GM18858 (cell line): Measurements from ENCODE around the gene ITGB3.

Source experiments
- ATAC-seq: cut with Tn5 transposase; IDR thresholded peaks from one replicate; pipeline ENCODE4 v1.9.1; 2021; ENCODE audit not compliant: unreplicated experiment

ITGB3 gene

GRCh38 chr17:47274319-47275069 is 20.9 kb downstream of the ITGB3 start:
- ATAC-seq = no peak

- ATAC-seq = no peak
Measured at GRCh38 chr17:47275245-47275984, 21.8 kb downstream of the ITGB3 start.

- ATAC-seq = no peak
Measured at GRCh38 chr17:47276444-47276843, 22.8 kb downstream of the ITGB3 start.

- no peak for ATAC-seq
Measured at GRCh38 chr17:47276868-47277267, 23.2 kb downstream of the ITGB3 start.

GRCh38 chr17:47277921-47278320 is 24.3 kb downstream of the ITGB3 start:
- ATAC-seq = no peak

GRCh38 chr17:47278561-47278960 is 24.9 kb downstream of the ITGB3 start:
- ATAC-seq = no peak

DNA sequence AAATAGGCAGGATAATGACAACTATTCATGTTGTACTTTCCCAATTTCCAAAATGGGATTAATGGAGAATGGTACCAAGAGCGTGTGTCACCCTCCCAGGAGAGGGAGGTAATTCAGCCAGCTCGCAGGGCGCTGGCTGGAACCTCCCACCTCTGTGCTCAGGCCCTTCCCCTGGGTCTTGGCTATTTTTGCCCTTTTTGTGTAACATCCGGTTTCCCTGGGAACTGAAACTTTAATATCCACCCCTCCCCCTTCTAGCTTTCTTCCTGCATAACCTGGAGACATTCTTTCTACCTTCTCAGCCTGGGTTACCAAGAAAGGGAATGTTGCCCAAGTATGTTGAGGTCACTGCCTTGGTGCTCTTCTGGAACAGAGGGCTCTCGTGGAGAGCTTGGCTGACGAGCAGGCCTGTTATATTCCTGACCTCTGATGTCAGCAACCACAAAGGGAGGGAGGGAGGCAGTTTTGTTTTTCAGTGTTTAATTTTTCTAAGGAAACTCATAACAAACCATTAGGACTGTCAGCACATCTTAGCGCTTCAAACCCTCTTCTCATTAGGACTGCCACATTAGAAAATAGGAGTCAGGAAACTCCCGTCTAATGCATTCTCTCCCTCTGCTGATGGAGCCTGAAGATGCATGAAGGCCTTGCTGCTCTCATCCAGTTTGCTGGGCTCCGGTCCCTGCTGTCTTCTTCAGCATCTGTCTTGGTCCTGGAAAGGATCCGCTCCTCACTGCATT is 25.6 kb downstream of the ITGB3 start:
- ATAC-seq = peak; percentile 49

DNA sequence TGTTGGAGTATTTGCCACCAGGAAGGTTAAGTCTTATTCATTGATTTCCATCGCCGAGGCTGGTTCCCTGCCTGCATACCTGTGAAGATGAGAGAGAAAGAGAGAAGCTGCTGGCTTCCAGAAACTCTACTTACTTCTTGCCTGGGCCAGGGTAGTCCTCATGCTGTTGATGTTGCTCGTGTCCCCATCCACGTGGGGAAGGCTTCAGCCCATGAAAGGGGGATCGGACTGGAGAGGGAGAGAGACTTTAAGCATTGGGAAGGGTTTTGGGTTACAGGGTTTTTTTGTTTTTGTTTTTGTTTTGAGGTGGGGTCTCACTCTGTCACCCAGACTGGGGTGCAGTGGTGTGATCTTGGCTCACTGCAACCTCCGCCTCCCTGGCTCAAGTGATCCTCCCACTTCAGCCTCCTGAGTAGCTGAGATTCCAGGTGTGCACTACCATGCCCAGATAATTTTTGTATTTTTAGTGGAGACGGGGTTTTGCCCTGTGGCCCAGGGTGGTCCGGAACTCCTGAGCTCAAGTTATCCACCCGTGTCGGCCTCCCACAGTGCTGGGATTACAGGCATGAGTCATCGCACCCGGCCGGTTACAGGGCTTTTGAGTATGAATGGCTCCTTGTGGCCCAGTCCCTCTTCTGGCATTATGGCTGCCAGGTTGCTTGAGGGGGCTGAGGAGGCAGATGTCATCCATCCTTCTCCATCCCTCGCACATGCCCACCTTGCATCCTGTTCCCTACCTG is 26.6 kb downstream of the ITGB3 start:
- ATAC-seq = no peak

- ATAC-seq = no peak
Measured at GRCh38 chr17:47281216-47281615, 27.6 kb downstream of the ITGB3 start.

GRCh38 chr17:47285003-47285402 is 31.4 kb downstream of the ITGB3 start:
- no peak for ATAC-seq

DNA sequence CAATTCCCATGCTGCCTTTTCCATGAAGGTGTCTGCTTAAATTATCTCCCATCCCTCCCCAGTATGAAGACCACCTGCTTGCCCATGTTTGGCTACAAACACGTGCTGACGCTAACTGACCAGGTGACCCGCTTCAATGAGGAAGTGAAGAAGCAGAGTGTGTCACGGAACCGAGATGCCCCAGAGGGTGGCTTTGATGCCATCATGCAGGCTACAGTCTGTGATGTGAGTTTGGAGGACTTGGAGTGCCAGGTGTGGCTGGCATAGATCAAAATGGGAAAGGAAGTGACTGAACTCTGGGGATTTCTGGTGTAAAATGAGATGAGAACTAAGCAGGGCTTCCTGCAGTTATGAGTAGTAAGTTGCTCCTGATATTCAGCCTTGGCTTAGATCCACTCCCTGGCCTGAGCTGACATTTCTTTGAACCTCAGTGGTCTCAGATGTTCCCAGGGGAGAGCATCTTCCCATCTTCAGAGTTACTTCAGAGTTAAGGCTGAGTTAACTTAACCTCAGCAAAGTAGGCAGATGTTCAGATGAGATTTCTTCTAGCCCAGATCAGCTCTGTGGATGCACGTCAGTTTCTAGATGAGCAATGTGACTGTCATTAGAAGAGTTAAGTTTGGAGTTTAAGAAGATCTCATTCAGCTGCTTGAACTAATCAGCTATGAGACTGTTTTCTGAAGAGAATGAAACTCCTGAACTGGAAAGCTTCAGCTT is 32.7 kb downstream of the ITGB3 start:
- peak; percentile 57 for ATAC-seq

DNA sequence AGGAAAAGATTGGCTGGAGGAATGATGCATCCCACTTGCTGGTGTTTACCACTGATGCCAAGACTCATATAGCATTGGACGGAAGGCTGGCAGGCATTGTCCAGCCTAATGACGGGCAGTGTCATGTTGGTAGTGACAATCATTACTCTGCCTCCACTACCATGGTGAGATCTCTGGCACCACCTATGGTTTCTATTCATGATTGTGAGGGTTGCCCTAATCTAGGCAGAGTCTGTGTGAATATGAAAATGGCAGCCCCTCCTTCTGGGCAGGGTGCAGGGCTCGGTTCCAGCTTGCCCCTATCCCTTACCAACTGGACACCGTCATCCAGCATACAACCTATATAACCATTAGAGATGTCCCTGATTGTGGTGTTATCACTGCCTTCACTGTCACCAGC is 33.4 kb downstream of the ITGB3 start:
- ATAC-seq = no peak

GRCh38 chr17:47287639-47288038 is 34.0 kb downstream of the ITGB3 start:
- no peak for ATAC-seq

GRCh38 chr17:47288531-47289116 is 35.0 kb downstream of the ITGB3 start:
- ATAC-seq = no peak

DNA sequence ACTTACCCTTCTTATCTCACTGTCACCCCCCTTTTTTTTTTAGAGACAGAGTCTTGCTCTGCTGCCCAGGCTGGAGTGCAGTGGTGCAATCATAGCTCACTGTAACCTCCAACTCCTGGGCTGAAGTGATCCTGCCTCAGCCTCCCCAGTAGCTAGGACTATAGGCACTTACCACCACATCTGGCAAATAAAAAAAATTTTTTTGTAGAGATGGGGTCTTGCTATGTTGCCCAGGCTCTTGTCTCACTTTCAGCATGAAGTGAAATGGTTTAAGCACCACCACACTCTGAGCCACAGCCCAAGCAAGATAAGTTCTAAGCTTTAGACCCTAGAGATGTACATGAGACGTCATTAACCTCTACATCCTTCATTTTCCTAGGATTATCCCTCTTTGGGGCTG is 35.7 kb downstream of the ITGB3 start:
- ATAC-seq = no peak

DNA sequence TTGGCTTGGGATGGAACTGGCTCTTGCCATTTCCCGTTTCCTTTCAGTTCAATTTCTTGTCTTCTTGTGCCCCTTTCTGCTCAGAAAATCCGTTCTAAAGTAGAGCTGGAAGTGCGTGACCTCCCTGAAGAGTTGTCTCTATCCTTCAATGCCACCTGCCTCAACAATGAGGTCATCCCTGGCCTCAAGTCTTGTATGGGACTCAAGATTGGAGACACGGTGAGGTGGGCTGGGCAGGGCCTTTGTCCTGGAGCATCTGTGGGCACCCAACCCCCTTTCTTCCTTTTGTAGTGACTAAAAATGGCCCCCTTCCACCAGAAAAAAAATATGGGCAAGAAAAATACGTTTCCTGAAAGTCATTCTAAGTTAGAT is 37.2 kb downstream of the ITGB3 start:
- no peak for ATAC-seq

DNA sequence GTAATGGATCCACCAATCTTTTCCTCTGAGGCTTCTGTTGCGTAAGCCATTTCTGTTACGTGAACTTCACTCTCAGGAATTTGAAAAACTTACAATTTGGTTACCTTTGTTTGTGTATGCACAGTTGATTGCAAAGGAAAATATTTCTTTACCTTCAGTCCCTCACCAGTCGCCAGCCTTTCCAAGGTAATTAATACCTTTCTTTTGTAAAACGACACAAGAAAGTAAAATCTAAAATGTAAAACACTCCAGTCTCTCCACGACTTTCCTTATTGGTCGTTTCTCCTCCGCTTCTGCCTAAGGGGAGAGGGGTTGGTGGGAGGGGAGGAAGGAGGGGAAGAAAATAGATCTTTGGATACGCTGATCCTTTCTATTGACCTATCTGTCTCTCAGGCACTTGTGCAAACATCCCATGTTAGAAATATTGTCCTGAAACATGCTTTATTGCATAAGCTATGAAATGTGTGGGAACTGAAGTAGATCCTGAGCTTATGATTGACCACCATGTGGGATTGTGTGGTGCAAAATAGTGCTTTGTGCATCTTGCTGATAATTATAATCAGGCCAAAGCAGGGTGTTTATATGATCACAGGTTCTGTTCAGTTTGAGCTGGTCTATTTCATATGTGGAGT is 37.7 kb downstream of the ITGB3 start:
- no peak for ATAC-seq

DNA sequence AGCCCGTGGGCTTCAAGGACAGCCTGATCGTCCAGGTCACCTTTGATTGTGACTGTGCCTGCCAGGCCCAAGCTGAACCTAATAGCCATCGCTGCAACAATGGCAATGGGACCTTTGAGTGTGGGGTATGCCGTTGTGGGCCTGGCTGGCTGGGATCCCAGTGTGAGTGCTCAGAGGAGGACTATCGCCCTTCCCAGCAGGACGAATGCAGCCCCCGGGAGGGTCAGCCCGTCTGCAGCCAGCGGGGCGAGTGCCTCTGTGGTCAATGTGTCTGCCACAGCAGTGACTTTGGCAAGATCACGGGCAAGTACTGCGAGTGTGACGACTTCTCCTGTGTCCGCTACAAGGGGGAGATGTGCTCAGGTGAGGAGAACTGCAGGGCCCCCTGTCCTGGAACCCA is 38.6 kb downstream of the ITGB3 start:
- no peak for ATAC-seq

DNA sequence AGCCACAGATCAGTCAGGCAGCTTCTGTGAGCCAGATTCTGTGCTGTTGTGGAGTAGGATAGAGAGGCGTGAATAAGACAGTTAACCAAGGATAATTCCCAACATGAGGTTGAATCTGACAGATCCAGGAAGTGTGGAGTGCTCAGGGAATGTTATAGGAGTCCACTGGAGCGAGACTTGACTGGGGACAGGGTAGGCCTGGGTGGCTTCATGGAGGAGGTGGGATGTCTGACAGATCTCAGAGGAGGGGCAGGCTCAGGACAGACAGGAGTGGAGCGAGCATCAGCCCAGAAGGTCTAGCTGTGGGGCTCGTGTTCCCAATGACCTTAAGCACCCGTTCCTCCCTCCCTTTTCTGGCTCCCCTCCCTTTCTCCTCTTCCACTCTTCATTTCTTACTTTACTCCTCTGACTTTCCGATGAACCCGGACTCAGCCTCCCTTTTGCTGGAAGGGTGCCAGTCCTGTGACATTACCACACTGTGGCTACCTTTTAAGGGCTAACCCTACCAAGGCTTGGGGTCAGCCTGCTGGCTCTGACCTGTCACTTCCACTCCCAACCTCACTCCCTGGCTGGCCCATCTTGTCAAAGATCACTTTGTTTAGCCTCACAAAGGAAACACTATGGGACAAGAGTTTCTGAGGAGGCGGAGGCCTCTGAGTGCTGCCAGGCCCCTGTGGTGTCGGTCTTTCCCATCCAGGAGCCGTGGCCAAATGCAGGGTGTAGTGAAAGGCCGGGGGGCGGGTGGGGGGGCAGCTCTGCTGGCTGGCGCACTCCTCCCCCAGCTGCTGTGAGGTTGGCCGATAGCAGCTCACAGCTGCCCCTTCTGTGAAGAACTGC is 41.6 kb downstream of the ITGB3 start:
- ATAC-seq = no peak
